ENCODE measurements around the gene GUCY1B1.

DNA sequence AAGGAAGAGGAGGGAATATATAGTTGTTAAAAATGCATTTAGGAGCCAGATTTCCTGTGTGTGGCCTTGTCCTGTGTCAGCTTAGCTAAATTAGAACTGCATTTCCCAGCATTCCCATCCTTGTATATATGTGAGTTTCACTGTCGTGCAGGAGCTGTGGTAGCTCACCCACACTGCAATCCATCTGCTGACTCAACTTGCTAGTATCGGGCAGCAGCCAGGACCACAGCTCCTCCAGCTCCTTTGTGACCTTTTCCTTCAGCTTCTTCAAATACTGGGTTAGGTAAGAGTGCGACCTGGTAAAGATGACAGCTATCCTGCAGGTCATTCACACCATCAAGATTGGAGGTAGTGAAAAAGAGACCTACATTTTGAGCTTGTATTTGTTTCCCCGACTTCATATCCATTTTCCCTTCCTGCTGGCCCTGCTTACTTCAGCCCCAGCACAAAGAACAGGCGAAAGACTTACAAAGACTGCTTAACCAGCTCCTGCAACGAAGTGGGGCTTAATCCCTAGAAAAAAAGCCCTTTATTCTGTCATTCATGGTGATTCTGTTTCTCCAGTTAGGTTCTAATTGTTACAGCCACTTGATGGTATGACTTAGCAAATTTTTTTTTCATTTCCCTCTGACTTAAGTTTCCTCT lies 95.9 kb downstream of the GUCY1B1 start:
- TF ChIP-seq BHLHE40 (IDR thresholded peaks at IDR 0.05; ENCODE audit: borderline replicate concordance): no peak
- no peak for TF ChIP-seq ELF4 (IDR thresholded peaks at IDR 0.05)
- TF ChIP-seq, protein P1, sequence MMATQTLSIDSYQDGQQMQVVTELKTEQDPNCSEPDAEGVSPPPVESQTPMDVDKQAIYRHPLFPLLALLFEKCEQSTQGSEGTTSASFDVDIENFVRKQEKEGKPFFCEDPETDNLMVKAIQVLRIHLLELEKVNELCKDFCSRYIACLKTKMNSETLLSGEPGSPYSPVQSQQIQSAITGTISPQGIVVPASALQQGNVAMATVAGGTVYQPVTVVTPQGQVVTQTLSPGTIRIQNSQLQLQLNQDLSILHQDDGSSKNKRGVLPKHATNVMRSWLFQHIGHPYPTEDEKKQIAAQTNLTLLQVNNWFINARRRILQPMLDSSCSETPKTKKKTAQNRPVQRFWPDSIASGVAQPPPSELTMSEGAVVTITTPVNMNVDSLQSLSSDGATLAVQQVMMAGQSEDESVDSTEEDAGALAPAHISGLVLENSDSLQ (IDR thresholded peaks at IDR 0.05): no peak
- no peak for TF ChIP-seq TARDBP (IDR thresholded peaks at IDR 0.05)
- no peak for TF ChIP-seq ARNT (IDR thresholded peaks at IDR 0.05)

Measured in HEK293T (cell line).